HepG2 (cell line): ENCODE results near the gene CBX2. TPM values are rescaled to one million over a fixed set of nuclear protein-coding genes. Genes with fewer than 3 reads are reported as not detected.

ENCODE experiments used
- ATF7 ChIP-seq, 2 experiments: fragments of 450-650 bp in 1 of 2; sonication (generic) in 1 of 2; formaldehyde crosslinking in 1 of 2; IDR thresholded peaks; 2 replicates each; pipeline versions ENCODE4 v1.4.0 to v1.6.1; 2016 to 2020; ENCODE audit warnings: antibody characterized with exemption in 1 of 2, mild to moderate bottlenecking in 1 of 2, missing genetic modification reagents in 1 of 2
- GZF1 ChIP-seq: sonication (generic); formaldehyde crosslinking; IDR thresholded peaks from 2 replicates; pipeline ENCODE4 v1.5.1; 2020; ENCODE audit warnings: mild to moderate bottlenecking, missing genetic modification reagents
- LCORL ChIP-seq, 2 experiments: fragments of 450-650 bp in 1 of 2; sonication (generic) in 1 of 2; formaldehyde crosslinking in 1 of 2; IDR thresholded peaks; 2 replicates each; pipeline versions ENCODE4 v1.5.0 to v1.6.1; 2017 to 2020; ENCODE audit warnings: antibody characterized with exemption in 1 of 2, missing genetic modification reagents in 1 of 2
- NR2F2 ChIP-seq: IDR thresholded peaks from 2 replicates; pipeline ENCODE4 v1.6.1; 2012; ENCODE audit warnings: low read depth, inconsistent platforms, borderline replicate concordance
- SMAD1 ChIP-seq: sonication (generic); formaldehyde crosslinking; IDR thresholded peaks from 2 replicates; pipeline ENCODE4 v1.4.0; 2020; ENCODE audit warnings: missing genetic modification reagents, low read depth, mild to moderate bottlenecking, borderline replicate concordance
- SNRNP70 ChIP-seq: fragments of 200-400 bp; formaldehyde crosslinking; IDR thresholded peaks from 2 replicates; pipeline ENCODE4 v1.6.1; 2017; ENCODE audit warnings: mild to moderate bottlenecking, low read depth, low read length, moderate library complexity
- SRY ChIP-seq: sonication (generic); formaldehyde crosslinking; IDR thresholded peaks from 2 replicates; pipeline ENCODE4 v1.8.0; 2022; ENCODE audit warnings: mild to moderate bottlenecking, missing genetic modification reagents
- ZBTB38 ChIP-seq: sonication (generic); formaldehyde crosslinking; IDR thresholded peaks from 2 replicates; pipeline ENCODE4 v1.5.1; 2020; ENCODE audit warnings: mild to moderate bottlenecking, missing genetic modification reagents
- ZNF180 ChIP-seq: sonication (generic); formaldehyde crosslinking; IDR thresholded peaks from 2 replicates; pipeline ENCODE4 v1.4.0; 2020; ENCODE audit warnings: low read depth, missing genetic modification reagents, borderline replicate concordance
- ZNF484 ChIP-seq: sonication (generic); formaldehyde crosslinking; IDR thresholded peaks from 2 replicates; pipeline ENCODE4 v1.5.1; 2020; ENCODE audit warnings: mild to moderate bottlenecking, low read depth, missing genetic modification reagents, borderline replicate concordance
- ZNF768 ChIP-seq: sonication (generic); formaldehyde crosslinking; IDR thresholded peaks from 2 replicates; pipeline ENCODE4 v1.4.0; 2020; ENCODE audit warnings: missing genetic modification reagents
- polyA plus RNA-seq, 8 experiments: library from polyadenylated mRNA; depleted of rRNA in 3 of 8; stranded (reverse) in 7 of 8; unstranded in 1 of 8; fragments of >200 nt; fragmentation: Illumina TruSeq in 4 of 8; extraction: Trizol in 4 of 8; gene quantifications; 2 replicates each; pipeline versions ENCODE4 v1.2.1 to v1.2.3, GENCODE V29; 2011 to 2016; ENCODE audit warnings: low read depth in 4 of 8, missing spikeins in 1 of 8, mixed read lengths in 1 of 8; ENCODE audit not compliant: insufficient read depth in 1 of 8
- total RNA-seq, 5 experiments: library from RNA; depleted of rRNA; stranded (reverse); fragments of >200 nt; fragmentation: Illumina TruSeq; extraction: Trizol; gene quantifications; 2 replicates each; pipeline ENCODE4 v1.2.3, GENCODE V29; 2016; ENCODE audit warnings: low read depth in 1 of 5
- TF ChIP-seq, protein P1 (sequence below): IDR thresholded peaks from 2 replicates; pipeline ENCODE4 v1.6.1; 2018; ENCODE audit warnings: missing genetic modification reagents, mild to moderate bottlenecking, missing compliant biosample characterization
- TF ChIP-seq, protein P2 (sequence below): sonication (generic); formaldehyde crosslinking; IDR thresholded peaks from 2 replicates; pipeline ENCODE4 v1.8.0; 2022; ENCODE audit warnings: missing genetic modification reagents, mild to moderate bottlenecking, borderline replicate concordance
- TF ChIP-seq, protein P3 (sequence below): sonication (generic); formaldehyde crosslinking; IDR thresholded peaks from 2 replicates; pipeline ENCODE4 v1.5.1; 2020; ENCODE audit warnings: missing genetic modification reagents, mild to moderate bottlenecking, borderline replicate concordance
- TF ChIP-seq, protein P4 (sequence below): sonication (generic); formaldehyde crosslinking; IDR thresholded peaks from 2 replicates; pipeline ENCODE4 v1.4.0; 2020; ENCODE audit warnings: missing genetic modification reagents, borderline replicate concordance
- TF ChIP-seq, protein P5 (sequence below): sonication (generic); formaldehyde crosslinking; IDR thresholded peaks from 2 replicates; pipeline ENCODE4 v1.8.1; 2023; ENCODE audit warnings: missing genetic modification reagents, mild to moderate bottlenecking, borderline replicate concordance
- TF ChIP-seq, protein P6 (sequence below): sonication (generic); formaldehyde crosslinking; IDR thresholded peaks from 2 replicates; pipeline ENCODE4 v1.5.1; 2020; ENCODE audit warnings: mild to moderate bottlenecking, moderate library complexity, missing genetic modification reagents

Gene CBX2
- total and polyA plus RNA-seq, 2 of the 13 experiments (the other 11 are each of a cell fraction or from before 2014, with no cell fraction given): 14.5 to 31.1 TPM

DNA sequence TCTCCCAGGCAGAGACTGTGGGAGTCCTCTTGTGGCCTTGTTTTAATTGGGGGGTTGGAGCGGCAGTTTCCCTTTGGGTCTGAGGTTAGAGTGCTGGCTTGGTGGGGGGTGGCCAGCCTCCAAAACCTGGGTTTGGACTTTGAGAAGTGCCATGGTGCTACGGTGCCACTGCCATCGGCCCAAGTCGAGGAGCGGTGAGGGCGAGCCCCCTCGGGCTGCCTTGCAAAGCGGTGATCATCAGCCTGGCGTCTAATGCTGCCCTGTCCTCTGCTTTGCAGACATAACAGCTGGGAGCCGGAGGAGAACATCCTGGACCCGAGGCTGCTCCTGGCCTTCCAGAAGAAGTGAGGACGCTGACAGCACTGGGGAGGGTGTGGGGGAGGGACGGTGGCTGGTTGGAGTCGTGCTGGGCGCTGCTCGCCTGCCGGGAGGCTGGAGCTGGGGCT is 1.2 kb downstream of the CBX2 start (continued):
- TF ChIP-seq, protein P1, sequence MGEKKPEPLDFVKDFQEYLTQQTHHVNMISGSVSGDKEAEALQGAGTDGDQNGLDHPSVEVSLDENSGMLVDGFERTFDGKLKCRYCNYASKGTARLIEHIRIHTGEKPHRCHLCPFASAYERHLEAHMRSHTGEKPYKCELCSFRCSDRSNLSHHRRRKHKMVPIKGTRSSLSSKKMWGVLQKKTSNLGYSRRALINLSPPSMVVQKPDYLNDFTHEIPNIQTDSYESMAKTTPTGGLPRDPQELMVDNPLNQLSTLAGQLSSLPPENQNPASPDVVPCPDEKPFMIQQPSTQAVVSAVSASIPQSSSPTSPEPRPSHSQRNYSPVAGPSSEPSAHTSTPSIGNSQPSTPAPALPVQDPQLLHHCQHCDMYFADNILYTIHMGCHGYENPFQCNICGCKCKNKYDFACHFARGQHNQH (CRISPR knock-in tag): no peak
- TF ChIP-seq ATF7 (IDR thresholded peaks at IDR 0.05): no peak
- no peak for TF ChIP-seq ATF7 (CRISPR knock-in tag; IDR thresholded peaks at IDR 0.05)
- TF ChIP-seq LCORL (IDR thresholded peaks at IDR 0.05): no peak
- peak; percentile 42; the same call in 1 of the 2 replicates for TF ChIP-seq LCORL (CRISPR knock-in tag; IDR thresholded peaks at IDR 0.05)
- TF ChIP-seq, protein P2, sequence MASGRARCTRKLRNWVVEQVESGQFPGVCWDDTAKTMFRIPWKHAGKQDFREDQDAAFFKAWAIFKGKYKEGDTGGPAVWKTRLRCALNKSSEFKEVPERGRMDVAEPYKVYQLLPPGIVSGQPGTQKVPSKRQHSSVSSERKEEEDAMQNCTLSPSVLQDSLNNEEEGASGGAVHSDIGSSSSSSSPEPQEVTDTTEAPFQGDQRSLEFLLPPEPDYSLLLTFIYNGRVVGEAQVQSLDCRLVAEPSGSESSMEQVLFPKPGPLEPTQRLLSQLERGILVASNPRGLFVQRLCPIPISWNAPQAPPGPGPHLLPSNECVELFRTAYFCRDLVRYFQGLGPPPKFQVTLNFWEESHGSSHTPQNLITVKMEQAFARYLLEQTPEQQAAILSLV: no peak
- TF ChIP-seq, protein P3, sequence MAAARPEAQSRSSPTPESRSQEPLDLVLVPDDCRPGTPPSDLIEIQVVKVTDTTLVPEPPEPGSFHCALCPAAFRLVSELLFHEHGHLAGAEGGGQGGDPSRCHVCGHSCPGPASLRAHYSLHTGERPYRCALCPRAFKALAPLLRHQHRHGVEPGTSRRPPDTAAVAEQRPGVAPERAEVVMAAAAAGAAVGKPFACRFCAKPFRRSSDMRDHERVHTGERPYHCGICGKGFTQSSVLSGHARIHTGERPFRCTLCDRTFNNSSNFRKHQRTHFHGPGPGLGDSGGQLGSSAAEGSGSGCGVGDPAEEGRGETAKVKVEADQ: no peak
- TF ChIP-seq SNRNP70: no peak
- TF ChIP-seq, protein P4, sequence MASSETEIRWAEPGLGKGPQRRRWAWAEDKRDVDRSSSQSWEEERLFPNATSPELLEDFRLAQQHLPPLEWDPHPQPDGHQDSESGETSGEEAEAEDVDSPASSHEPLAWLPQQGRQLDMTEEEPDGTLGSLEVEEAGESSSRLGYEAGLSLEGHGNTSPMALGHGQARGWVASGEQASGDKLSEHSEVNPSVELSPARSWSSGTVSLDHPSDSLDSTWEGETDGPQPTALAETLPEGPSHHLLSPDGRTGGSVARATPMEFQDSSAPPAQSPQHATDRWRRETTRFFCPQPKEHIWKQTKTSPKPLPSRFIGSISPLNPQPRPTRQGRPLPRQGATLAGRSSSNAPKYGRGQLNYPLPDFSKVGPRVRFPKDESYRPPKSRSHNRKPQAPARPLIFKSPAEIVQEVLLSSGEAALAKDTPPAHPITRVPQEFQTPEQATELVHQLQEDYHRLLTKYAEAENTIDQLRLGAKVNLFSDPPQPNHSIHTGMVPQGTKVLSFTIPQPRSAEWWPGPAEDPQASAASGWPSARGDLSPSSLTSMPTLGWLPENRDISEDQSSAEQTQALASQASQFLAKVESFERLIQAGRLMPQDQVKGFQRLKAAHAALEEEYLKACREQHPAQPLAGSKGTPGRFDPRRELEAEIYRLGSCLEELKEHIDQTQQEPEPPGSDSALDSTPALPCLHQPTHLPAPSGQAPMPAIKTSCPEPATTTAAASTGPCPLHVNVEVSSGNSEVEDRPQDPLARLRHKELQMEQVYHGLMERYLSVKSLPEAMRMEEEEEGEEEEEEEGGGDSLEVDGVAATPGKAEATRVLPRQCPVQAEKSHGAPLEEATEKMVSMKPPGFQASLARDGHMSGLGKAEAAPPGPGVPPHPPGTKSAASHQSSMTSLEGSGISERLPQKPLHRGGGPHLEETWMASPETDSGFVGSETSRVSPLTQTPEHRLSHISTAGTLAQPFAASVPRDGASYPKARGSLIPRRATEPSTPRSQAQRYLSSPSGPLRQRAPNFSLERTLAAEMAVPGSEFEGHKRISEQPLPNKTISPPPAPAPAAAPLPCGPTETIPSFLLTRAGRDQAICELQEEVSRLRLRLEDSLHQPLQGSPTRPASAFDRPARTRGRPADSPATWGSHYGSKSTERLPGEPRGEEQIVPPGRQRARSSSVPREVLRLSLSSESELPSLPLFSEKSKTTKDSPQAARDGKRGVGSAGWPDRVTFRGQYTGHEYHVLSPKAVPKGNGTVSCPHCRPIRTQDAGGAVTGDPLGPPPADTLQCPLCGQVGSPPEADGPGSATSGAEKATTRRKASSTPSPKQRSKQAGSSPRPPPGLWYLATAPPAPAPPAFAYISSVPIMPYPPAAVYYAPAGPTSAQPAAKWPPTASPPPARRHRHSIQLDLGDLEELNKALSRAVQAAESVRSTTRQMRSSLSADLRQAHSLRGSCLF: no peak
- TF ChIP-seq, protein P5, sequence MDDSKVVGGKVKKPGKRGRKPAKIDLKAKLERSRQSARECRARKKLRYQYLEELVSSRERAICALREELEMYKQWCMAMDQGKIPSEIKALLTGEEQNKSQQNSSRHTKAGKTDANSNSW (CRISPR knock-in tag): no peak
- peak; percentile 58; the same call in 1 of the 2 replicates for TF ChIP-seq ZBTB38 (CRISPR knock-in tag)
- TF ChIP-seq GZF1 (CRISPR knock-in tag): no peak
- TF ChIP-seq ZNF768 (CRISPR knock-in tag): no peak
- TF ChIP-seq, protein P6, sequence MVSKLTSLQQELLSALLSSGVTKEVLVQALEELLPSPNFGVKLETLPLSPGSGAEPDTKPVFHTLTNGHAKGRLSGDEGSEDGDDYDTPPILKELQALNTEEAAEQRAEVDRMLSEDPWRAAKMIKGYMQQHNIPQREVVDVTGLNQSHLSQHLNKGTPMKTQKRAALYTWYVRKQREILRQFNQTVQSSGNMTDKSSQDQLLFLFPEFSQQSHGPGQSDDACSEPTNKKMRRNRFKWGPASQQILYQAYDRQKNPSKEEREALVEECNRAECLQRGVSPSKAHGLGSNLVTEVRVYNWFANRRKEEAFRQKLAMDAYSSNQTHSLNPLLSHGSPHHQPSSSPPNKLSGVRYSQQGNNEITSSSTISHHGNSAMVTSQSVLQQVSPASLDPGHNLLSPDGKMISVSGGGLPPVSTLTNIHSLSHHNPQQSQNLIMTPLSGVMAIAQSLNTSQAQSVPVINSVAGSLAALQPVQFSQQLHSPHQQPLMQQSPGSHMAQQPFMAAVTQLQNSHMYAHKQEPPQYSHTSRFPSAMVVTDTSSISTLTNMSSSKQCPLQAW: peak; percentile 64; the same call in 1 of the 2 replicates
- no peak for TF ChIP-seq ZNF180 (CRISPR knock-in tag)
- TF ChIP-seq SRY (CRISPR knock-in tag): 0 out of 2 replicates have a peak, but pooled peaks have one; percentile 37
- no peak for TF ChIP-seq ZNF484 (CRISPR knock-in tag)
- no peak for TF ChIP-seq NR2F2
- 0 out of 2 replicates have a peak, but pooled peaks have one; percentile 67 for TF ChIP-seq SMAD1 (CRISPR knock-in tag)
